GM23338 (cell line): ENCODE measurements around the gene SEPTIN6. TPM values are rescaled to one million over a fixed set of nuclear protein-coding genes. Genes with fewer than 3 reads are reported as not detected.

Source experiments
- ATAC-seq: fragments of 200-7000 bp; cut with Tn5 transposase; 3 replicates; pipeline ENCODE4 v1.9.1; 2020
- DNase-seq: peaks from one replicate; pipeline ENCODE4 v3.0.0-alpha.2; 2015; ENCODE audit warnings: low spot score
- H2AFZ ChIP-seq: fragments of 200-600 bp; sonication (generic); 2 replicates; pipeline ENCODE4 v1.8.0; 2016; ENCODE audit warnings: antibody characterized with exemption, mild to moderate bottlenecking, moderate library complexity
- H3F3A ChIP-seq: fragments of 200-600 bp; sonication (generic); replicated peaks from 2 replicates; pipeline ENCODE4 v1.8.0; 2017; ENCODE audit warnings: antibody characterized with exemption, mixed run types, low read depth
- H3K27ac ChIP-seq: fragments of 200-600 bp; sonication (generic); 2 replicates; pipeline ENCODE4 v1.6.1; 2016; ENCODE audit warnings: low read depth
- H3K27me3 ChIP-seq: fragments of 200-600 bp; sonication (generic); 2 replicates; pipeline ENCODE4 v1.8.0; 2016; ENCODE audit warnings: mild to moderate bottlenecking, mixed run types, moderate library complexity; ENCODE audit not compliant: insufficient read depth
- H3K36me3 ChIP-seq: fragments of 200-600 bp; sonication (generic); 2 replicates; pipeline ENCODE4 v1.8.0; 2016; ENCODE audit warnings: mild to moderate bottlenecking; ENCODE audit not compliant: insufficient read depth
- H3K4me1 ChIP-seq: fragments of 200-600 bp; sonication (generic); 2 replicates; pipeline ENCODE4 v1.8.0; 2016; ENCODE audit warnings: mild to moderate bottlenecking, moderate library complexity; ENCODE audit not compliant: insufficient read depth
- H3K4me2 ChIP-seq: fragments of 200-600 bp; sonication (generic); 2 replicates; pipeline ENCODE4 v1.7.1; 2017; ENCODE audit warnings: mixed run types
- H3K4me3 ChIP-seq: fragments of 200-600 bp; sonication (generic); 2 replicates; pipeline ENCODE4 v1.6.1; 2016; ENCODE audit warnings: mixed run types
- H3K79me2 ChIP-seq: fragments of 200-600 bp; sonication (generic); replicated peaks from 2 replicates; pipeline ENCODE4 v1.8.0; 2017; ENCODE audit warnings: mild to moderate bottlenecking; ENCODE audit not compliant: insufficient read depth
- H3K9me2 ChIP-seq: fragments of 200-600 bp; sonication (generic); 2 replicates; pipeline ENCODE4 v1.8.0; 2017; ENCODE audit not compliant: insufficient read depth
- H4K20me1 ChIP-seq: fragments of 200-600 bp; sonication (generic); replicated peaks from 2 replicates; pipeline ENCODE4 v1.8.0; 2017; ENCODE audit warnings: mild to moderate bottlenecking; ENCODE audit not compliant: insufficient read depth
- H3K27ac Mint-ChIP-seq: 2 replicates; pipeline ENCODE4 v1.8.0; 2020; ENCODE audit warnings: inconsistent platforms, mild to moderate bottlenecking, moderate library complexity, mixed read lengths
- H3K27me3 Mint-ChIP-seq: 3 replicates; pipeline ENCODE4 v1.8.0; 2022; ENCODE audit warnings: low read depth, mild to moderate bottlenecking, moderate library complexity, mixed read lengths, inconsistent platforms; ENCODE audit not compliant: insufficient read depth, poor library complexity
- H3K36me3 Mint-ChIP-seq: 3 replicates; pipeline ENCODE4 v1.8.0; 2021; ENCODE audit warnings: low read depth, mild to moderate bottlenecking, inconsistent platforms, moderate library complexity, mixed read lengths
- H3K4me1 Mint-ChIP-seq: 3 replicates; pipeline ENCODE4 v1.8.0; 2020; ENCODE audit warnings: mild to moderate bottlenecking, inconsistent platforms, mixed read lengths
- H3K4me3 Mint-ChIP-seq: 3 replicates; pipeline ENCODE4 v1.8.0; 2021; ENCODE audit warnings: moderate library complexity, mild to moderate bottlenecking, inconsistent platforms, mixed read lengths
- H3K9me3 Mint-ChIP-seq: 3 replicates; pipeline ENCODE4 v1.8.0; 2020; ENCODE audit warnings: moderate library complexity, mild to moderate bottlenecking, inconsistent platforms, mixed read lengths
- CREB1 ChIP-seq: fragments of 250-450 bp; sonication (Bioruptor Pico); IDR thresholded peaks from 2 replicates; pipeline ENCODE4 v1.5.0; 2020; ENCODE audit warnings: low read depth, mild to moderate bottlenecking, moderate library complexity
- CTCF ChIP-seq, 2 experiments: fragments of 200-600 bp in 1 of 2; sonication (generic) in 1 of 2; conservative IDR thresholded peaks; 2 replicates each; pipeline versions ENCODE4 v1.5.1 to v1.6.1; 2016 to 2017; ENCODE audit warnings: antibody characterized with exemption in 2 of 2, low read depth in 2 of 2, mild to moderate bottlenecking in 2 of 2, moderate library complexity in 1 of 2
- ETS1 ChIP-seq: IDR thresholded peaks from 2 replicates; pipeline ENCODE4 v1.6.1; 2016; ENCODE audit warnings: antibody characterized with exemption
- EZH2 ChIP-seq: fragments of 200-600 bp; sonication (generic); IDR thresholded peaks from one replicate; pipeline ENCODE4 v1.8.0; 2017; ENCODE audit warnings: antibody characterized with exemption, mild to moderate bottlenecking, low read depth; ENCODE audit not compliant: unreplicated experiment
- EZH2phosphoT487 ChIP-seq: fragments of 200-600 bp; sonication (generic); IDR thresholded peaks from one replicate; pipeline ENCODE4 v1.8.1; 2018; ENCODE audit warnings: antibody characterized with exemption; ENCODE audit not compliant: unreplicated experiment
- JUNB ChIP-seq: IDR thresholded peaks from one replicate; pipeline ENCODE4 v1.6.1; 2016; ENCODE audit warnings: antibody characterized with exemption; ENCODE audit not compliant: unreplicated experiment
- NANOG ChIP-seq: IDR thresholded peaks from 2 replicates; pipeline ENCODE4 v1.6.1; 2016; ENCODE audit warnings: antibody characterized with exemption, borderline replicate concordance
- STAT1 ChIP-seq: IDR thresholded peaks from one replicate; pipeline ENCODE4 v1.6.1; 2016; ENCODE audit warnings: antibody characterized with exemption; ENCODE audit not compliant: unreplicated experiment
- ZNF114 ChIP-seq: fragments of 250-450 bp; sonication (Bioruptor Pico); IDR thresholded peaks from 2 replicates; pipeline ENCODE4 v1.5.0; 2020; ENCODE audit warnings: mild to moderate bottlenecking, moderate library complexity
- ZNF331 ChIP-seq: fragments of 250-450 bp; sonication (Bioruptor Pico); IDR thresholded peaks from 2 replicates; pipeline ENCODE4 v1.5.0; 2020; ENCODE audit warnings: low read depth, mild to moderate bottlenecking, moderate library complexity
- polyA plus RNA-seq: library from polyadenylated mRNA; unstranded; fragments of >200 nt; fragmentation: Nextera tagmentation; extraction: Ambion mirVana; gene quantifications from 2 replicates; pipeline ENCODE4 v1.2.1, GENCODE V29; 2016
- total RNA-seq: library from RNA; depleted of rRNA; stranded (reverse); fragments of >200 nt; shearing (Covaris generic); gene quantifications from 2 replicates; pipeline ENCODE4 v1.2.3, GENCODE V29; 2014
- TF ChIP-seq, protein P1 (sequence below): IDR thresholded peaks from one replicate; pipeline ENCODE4 v1.6.1; 2018; ENCODE audit warnings: antibody characterized with exemption; ENCODE audit not compliant: unreplicated experiment

The SEPTIN6 gene
- total and polyA plus RNA-seq, 2 experiments from 2014 or later, result 37.0 to 43.6 TPM

DNA sequence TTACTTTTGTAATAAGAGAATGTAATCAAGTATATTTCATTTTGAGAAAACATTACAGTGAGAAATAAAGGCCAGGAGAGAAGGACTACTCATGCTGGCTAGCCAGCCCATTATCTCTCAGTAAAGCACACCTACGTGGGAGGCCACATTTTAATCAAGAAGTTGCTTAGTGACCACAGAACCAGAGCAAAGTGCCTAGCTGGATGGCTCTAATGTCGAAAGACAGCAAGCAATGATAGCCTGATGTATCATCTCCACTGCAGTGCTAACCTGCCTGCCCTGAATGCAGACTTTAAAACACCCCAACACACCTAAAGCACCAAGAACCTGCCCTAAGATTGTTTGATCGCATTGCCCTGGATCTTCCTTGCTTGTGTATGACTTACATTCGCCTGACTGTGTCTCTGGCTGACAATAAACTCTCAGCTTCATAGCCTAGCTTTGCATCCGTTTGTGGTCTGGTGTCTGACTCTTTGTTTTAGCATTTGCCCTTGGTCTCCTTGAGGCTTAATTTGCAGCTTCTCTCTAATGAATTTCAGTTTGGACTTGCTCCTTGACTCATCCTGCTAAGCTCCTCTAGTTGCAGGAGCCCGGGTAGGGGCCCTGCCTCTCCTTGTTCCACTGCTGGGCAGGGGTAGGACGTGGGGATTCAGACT is 34.1 kb upstream of the SEPTIN6 start:
- Mint-ChIP-seq H3K4me1 (peaks cover 13% of the 10 kb centered on the region), H3K27ac (no peak overlapping the region; the same call in 1 of the 2 replicates), H3K9me3 (no peaks in the 10 kb centered on the region), H3K4me3 (no peak overlapping the region), H3K36me3 (no peaks in the 10 kb centered on the region), H3K27me3 (peaks cover 7% of the 10 kb centered on the region)
- Histone ChIP-seq H3F3A (no peaks in the 10 kb centered on the region), H3K4me1 (0 out of 2 replicates have a peak, but pooled peaks cover 6% of the 10 kb centered on the region), H3K36me3 (no peaks in the 10 kb centered on the region), H3K79me2 (no peaks in the 10 kb centered on the region), H3K27ac (no peak overlapping the region), H3K4me3 (no peak overlapping the region), H3K9me2 (no peaks in the 10 kb centered on the region), H3K27me3 (no peaks in the 10 kb centered on the region), H2AFZ (peak overlapping the region; percentile 93; the same call in 1 of the 2 replicates), H3K4me2 (no peak overlapping the region), H4K20me1 (no peaks in the 10 kb centered on the region)
- TF ChIP-seq ETS1 (no peak), STAT1 (no peak), ZNF114 (CRISPR knock-in tag) (no peak)
- ATAC-seq (no peak), DNase-seq (no peak)

DNA sequence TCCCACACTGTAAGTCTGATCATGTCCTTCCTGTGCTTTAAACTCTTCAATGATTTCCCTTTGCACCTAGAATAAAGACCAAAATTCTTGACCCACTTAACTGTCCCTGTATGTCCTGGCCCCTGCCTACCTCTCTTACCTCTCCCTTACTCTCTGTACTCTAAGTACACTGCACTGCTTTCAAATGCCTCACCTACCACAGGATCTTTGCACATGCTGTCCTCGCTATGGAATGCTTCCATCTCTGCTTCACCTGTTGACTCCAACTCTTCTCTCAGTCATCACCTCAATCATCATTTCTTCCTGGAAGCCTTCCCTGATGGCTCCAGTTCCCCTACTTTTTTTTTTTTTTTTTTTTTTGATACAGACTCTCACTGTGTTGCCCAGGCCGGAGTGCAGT is 29.0 kb upstream of the SEPTIN6 start:
- Histone ChIP-seq H3F3A (no peaks in the 10 kb centered on the region), H4K20me1 (no peaks in the 10 kb centered on the region), H3K27me3 (no peaks in the 10 kb centered on the region), H3K4me1 (no peaks in the 10 kb centered on the region), H2AFZ (no peak overlapping the region), H3K9me2 (no peaks in the 10 kb centered on the region), H3K27ac (no peak overlapping the region), H3K4me3 (no peak overlapping the region), H3K79me2 (no peaks in the 10 kb centered on the region), H3K4me2 (no peak overlapping the region), H3K36me3 (no peaks in the 10 kb centered on the region)
- peaks cover under 1% of the 10 kb centered on the region for H3K27me3 Mint-ChIP-seq
- DNase-seq (no peak), ATAC-seq (no peak)
- H3K36me3 Mint-ChIP-seq, result no peaks in the 10 kb centered on the region
- H3K4me1 Mint-ChIP-seq, result peaks cover under 1% of the 10 kb centered on the region; the same call in 2 of the 3 replicates
- H3K27ac Mint-ChIP-seq, result no peak overlapping the region
- H3K4me3 Mint-ChIP-seq, result no peak overlapping the region
- H3K9me3 Mint-ChIP-seq, result no peaks in the 10 kb centered on the region; the same call in 2 of the 3 replicates
- no peak for TF ChIP-seq STAT1
- TF ChIP-seq ETS1, result no peak
- TF ChIP-seq CREB1 (CRISPR knock-in tag), result no peak
- TF ChIP-seq ZNF331 (CRISPR knock-in tag), result no peak
- TF ChIP-seq CTCF (conservative IDR thresholded peaks at IDR 0.05; ENCODE audit: low read depth in 2 of 2), result no peak
- TF ChIP-seq EZH2phosphoT487, result no peak
- TF ChIP-seq, protein P1, sequence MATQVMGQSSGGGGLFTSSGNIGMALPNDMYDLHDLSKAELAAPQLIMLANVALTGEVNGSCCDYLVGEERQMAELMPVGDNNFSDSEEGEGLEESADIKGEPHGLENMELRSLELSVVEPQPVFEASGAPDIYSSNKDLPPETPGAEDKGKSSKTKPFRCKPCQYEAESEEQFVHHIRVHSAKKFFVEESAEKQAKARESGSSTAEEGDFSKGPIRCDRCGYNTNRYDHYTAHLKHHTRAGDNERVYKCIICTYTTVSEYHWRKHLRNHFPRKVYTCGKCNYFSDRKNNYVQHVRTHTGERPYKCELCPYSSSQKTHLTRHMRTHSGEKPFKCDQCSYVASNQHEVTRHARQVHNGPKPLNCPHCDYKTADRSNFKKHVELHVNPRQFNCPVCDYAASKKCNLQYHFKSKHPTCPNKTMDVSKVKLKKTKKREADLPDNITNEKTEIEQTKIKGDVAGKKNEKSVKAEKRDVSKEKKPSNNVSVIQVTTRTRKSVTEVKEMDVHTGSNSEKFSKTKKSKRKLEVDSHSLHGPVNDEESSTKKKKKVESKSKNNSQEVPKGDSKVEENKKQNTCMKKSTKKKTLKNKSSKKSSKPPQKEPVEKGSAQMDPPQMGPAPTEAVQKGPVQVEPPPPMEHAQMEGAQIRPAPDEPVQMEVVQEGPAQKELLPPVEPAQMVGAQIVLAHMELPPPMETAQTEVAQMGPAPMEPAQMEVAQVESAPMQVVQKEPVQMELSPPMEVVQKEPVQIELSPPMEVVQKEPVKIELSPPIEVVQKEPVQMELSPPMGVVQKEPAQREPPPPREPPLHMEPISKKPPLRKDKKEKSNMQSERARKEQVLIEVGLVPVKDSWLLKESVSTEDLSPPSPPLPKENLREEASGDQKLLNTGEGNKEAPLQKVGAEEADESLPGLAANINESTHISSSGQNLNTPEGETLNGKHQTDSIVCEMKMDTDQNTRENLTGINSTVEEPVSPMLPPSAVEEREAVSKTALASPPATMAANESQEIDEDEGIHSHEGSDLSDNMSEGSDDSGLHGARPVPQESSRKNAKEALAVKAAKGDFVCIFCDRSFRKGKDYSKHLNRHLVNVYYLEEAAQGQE, result no peak
- no peak for TF ChIP-seq EZH2
- TF ChIP-seq JUNB, result no peak
- TF ChIP-seq NANOG, result no peak
- no peak for TF ChIP-seq ZNF114 (CRISPR knock-in tag)
